ENCODE data around the gene LAPTM4A. TPM values are rescaled to one million over a fixed set of nuclear protein-coding genes. Genes with fewer than 3 reads are reported as not detected.

Gene LAPTM4A
- total and polyA plus RNA-seq, 2 donors from 2014 or later = 330 to 365 TPM

- TF ChIP-seq, protein P1, sequence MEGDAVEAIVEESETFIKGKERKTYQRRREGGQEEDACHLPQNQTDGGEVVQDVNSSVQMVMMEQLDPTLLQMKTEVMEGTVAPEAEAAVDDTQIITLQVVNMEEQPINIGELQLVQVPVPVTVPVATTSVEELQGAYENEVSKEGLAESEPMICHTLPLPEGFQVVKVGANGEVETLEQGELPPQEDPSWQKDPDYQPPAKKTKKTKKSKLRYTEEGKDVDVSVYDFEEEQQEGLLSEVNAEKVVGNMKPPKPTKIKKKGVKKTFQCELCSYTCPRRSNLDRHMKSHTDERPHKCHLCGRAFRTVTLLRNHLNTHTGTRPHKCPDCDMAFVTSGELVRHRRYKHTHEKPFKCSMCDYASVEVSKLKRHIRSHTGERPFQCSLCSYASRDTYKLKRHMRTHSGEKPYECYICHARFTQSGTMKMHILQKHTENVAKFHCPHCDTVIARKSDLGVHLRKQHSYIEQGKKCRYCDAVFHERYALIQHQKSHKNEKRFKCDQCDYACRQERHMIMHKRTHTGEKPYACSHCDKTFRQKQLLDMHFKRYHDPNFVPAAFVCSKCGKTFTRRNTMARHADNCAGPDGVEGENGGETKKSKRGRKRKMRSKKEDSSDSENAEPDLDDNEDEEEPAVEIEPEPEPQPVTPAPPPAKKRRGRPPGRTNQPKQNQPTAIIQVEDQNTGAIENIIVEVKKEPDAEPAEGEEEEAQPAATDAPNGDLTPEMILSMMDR (IDR thresholded peaks at IDR 0.05; ENCODE audit: borderline replicate concordance, extremely low read depth, insufficient read depth) = no peak
- DNase-seq (no peak), FAIRE-seq (no peak)
- Histone ChIP-seq H3K27me3 (ENCODE audit: control insufficient read depth, insufficient read depth, low read length) (no peaks in the 10 kb centered on the region), H3K4me3 (ENCODE audit: low read length in 3 of 3) (no peak overlapping the region), H3K9ac (ENCODE audit: low read length in 3 of 3) (no peak overlapping the region), H3K4me1 (ENCODE audit: control insufficient read depth in 2 of 3, insufficient read depth in 2 of 3, low read depth in 1 of 3, low read length in 3 of 3) (no peaks in the 10 kb centered on the region), H3K27ac (ENCODE audit: low read depth in 2 of 2, low read length in 2 of 2) (no peak overlapping the region), H3K9me3 (ENCODE audit: control insufficient read depth in 2 of 3, insufficient read depth in 1 of 3, low read length in 3 of 3) (no peaks in the 10 kb centered on the region), H3K36me3 (ENCODE audit: control insufficient read depth in 2 of 3, insufficient read depth in 3 of 3, low read length in 3 of 3) (no peaks in the 10 kb centered on the region)
- intact Hi-C loops (cut with DNase I) = no loop called here
Measured at GRCh38 chr2:20001361-20001863, 50.0 kb downstream of the LAPTM4A start.

DNA sequence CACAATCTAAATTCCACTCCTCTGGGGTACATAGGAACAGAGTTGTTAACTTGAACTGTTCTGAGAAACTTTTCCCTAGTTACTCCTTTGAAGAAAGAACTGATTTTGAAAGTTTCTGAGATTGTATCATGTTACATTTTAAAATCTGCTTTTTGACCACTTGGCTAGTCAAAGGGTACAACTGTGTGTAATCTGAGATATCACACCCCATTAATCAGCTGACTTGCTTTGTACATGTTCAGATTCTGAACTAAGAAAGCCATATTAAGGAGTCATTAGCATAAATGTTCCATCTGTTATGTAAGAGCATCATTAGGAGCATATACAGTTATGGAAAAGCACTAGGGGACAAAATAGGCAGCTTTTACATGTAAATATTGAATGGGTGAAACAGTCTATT is 57.7 kb downstream of the LAPTM4A start:
- H3K9me3 ChIP-seq (ENCODE audit: control insufficient read depth in 2 of 3, insufficient read depth in 1 of 3, low read length in 3 of 3) = no peaks in the 10 kb centered on the region
- H3K27me3 ChIP-seq (ENCODE audit: control insufficient read depth, insufficient read depth, low read length) = no peaks in the 10 kb centered on the region
- peaks cover 0 to 3% (median 3%) of the 10 kb centered on the region in 3 donors for H3K4me1 ChIP-seq (ENCODE audit: control insufficient read depth in 2 of 3, insufficient read depth in 2 of 3, low read depth in 1 of 3, low read length in 3 of 3)
- intact Hi-C loops (cut with DNase I) = no loop called here
- H3K9ac ChIP-seq (ENCODE audit: low read length in 3 of 3) = no peak overlapping the region
- no peaks in the 10 kb centered on the region for H3K36me3 ChIP-seq (ENCODE audit: control insufficient read depth in 2 of 3, insufficient read depth in 3 of 3, low read length in 3 of 3)
- DNase-seq (peak in 2 of 5 donors; percentile 67 to 68), FAIRE-seq (no peak)
- no peak overlapping the region for H3K4me3 ChIP-seq (ENCODE audit: low read length in 3 of 3)
- TF ChIP-seq, protein P1 (IDR thresholded peaks at IDR 0.05; ENCODE audit: borderline replicate concordance, extremely low read depth, insufficient read depth) = no peak
- H3K27ac ChIP-seq (ENCODE audit: low read depth in 2 of 2, low read length in 2 of 2) = no peak overlapping the region

DNA sequence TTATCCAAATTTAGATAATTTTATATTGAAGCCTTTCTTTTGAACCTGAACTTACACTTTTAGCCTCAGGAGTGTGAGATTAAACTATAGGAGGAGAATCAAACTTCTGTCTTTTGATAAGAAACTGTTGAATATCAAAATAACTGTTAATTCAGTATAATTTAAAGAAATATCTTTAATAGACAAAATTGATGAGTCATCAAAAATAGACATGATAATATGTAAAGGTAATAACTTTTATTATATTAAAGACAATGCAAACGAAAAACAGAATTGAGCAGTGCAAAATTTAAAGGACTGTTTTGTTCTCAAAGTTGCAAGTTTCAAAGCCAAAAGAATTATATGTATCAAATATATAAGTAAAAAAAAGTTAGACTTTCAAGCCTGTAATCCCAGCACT is 59.5 kb downstream of the LAPTM4A start:
- Histone ChIP-seq H3K36me3 (ENCODE audit: control insufficient read depth in 2 of 3, insufficient read depth in 3 of 3, low read length in 3 of 3) (no peaks in the 10 kb centered on the region), H3K9me3 (ENCODE audit: control insufficient read depth in 2 of 3, insufficient read depth in 1 of 3, low read length in 3 of 3) (no peaks in the 10 kb centered on the region), H3K9ac (ENCODE audit: low read length in 3 of 3) (no peak overlapping the region), H3K4me3 (ENCODE audit: low read length in 3 of 3) (no peak overlapping the region), H3K4me1 (ENCODE audit: control insufficient read depth in 2 of 3, insufficient read depth in 2 of 3, low read depth in 1 of 3, low read length in 3 of 3) (peaks cover 0 to 8% (median 3%) of the 10 kb centered on the region in 3 donors), H3K27me3 (ENCODE audit: control insufficient read depth, insufficient read depth, low read length) (no peaks in the 10 kb centered on the region), H3K27ac (ENCODE audit: low read depth in 2 of 2, low read length in 2 of 2) (no peak overlapping the region)
- intact Hi-C loops (cut with DNase I) = no loop called here
- no peak for DNase-seq
- FAIRE-seq = no peak
- TF ChIP-seq, protein P1 (IDR thresholded peaks at IDR 0.05; ENCODE audit: borderline replicate concordance, extremely low read depth, insufficient read depth) = no peak

GRCh38 chr2:19990416-19990728 is 61.1 kb downstream of the LAPTM4A start:
- Histone ChIP-seq H3K4me1 (ENCODE audit: control insufficient read depth in 2 of 3, insufficient read depth in 2 of 3, low read depth in 1 of 3, low read length in 3 of 3) (peaks cover 0 to 8% (median 3%) of the 10 kb centered on the region in 3 donors), H3K4me3 (ENCODE audit: low read length in 3 of 3) (peak overlapping the region; percentile 81 to 90 (median 89)), H3K36me3 (ENCODE audit: control insufficient read depth in 2 of 3, insufficient read depth in 3 of 3, low read length in 3 of 3) (peaks cover 0 to 2% (median 0%) of the 10 kb centered on the region in 3 donors), H3K27ac (ENCODE audit: low read depth in 2 of 2, low read length in 2 of 2) (peak overlapping the region; percentile 48 to 54), H3K9me3 (ENCODE audit: control insufficient read depth in 2 of 3, insufficient read depth in 1 of 3, low read length in 3 of 3) (no peaks in the 10 kb centered on the region), H3K9ac (ENCODE audit: low read length in 3 of 3) (peak overlapping the region; percentile 33 to 76 (median 59)), H3K27me3 (ENCODE audit: control insufficient read depth, insufficient read depth, low read length) (no peaks in the 10 kb centered on the region)
- FAIRE-seq (no peak), DNase-seq (no peak)
- intact Hi-C loops (cut with DNase I) = no loop called here
- TF ChIP-seq, protein P1 (IDR thresholded peaks at IDR 0.05; ENCODE audit: borderline replicate concordance, extremely low read depth, insufficient read depth) = no peak
